ENCODE measurements around the gene GIPC3. TPM values are rescaled to one million over a fixed set of nuclear protein-coding genes. Genes with fewer than 3 reads are reported as not detected.
A peak's percentile ranks its signal among the peaks of the same experiment; 100 is the strongest.

GIPC3 gene
- total RNA-seq, 6 experiments from 2014 or later = 0.51 to 1.6 (median 0.80) TPM

DNA sequence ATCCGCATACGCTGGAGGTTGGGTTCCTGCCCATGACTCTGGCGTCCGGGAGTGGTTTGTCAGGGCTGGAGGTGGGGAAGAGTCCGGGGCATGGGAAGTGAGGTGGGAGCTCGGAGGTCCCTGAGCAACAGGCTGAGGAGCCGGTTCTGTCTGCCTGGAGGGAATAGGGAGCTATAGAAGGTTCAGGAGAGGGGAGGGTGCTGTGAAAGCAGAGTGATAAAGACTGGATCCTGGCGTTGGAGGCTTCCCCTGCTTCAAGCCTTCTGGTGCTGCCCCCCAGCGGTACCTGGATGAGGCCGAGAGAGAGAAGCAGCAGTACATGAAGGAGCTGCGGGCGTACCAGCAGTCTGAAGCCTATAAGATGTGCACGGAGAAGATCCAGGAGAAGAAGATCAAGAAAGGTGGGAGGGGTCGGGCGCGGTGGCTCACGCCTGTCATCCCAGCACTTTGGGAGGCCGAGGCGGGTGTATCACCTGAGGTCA lies 10.0 kb upstream of the GIPC3 start:
- H3K27me3 ChIP-seq = no peaks in the 10 kb centered on the region
- DNase-seq = no peak
- H3K4me3 ChIP-seq = no peak overlapping the region
- no peaks in the 10 kb centered on the region for H3K9me3 ChIP-seq
- H3K27ac ChIP-seq = no peak overlapping the region
- intact Hi-C loops (cut with DNase I) = no loop called here
- 92% methylated on average over 13 of the region's 19 CpGs for WGBS (ENCODE audit: insufficient coverage, low coverage, low lambda C conversion rate, missing lambda C conversion rate)
- ATAC-seq = no peak
- H3K36me3 ChIP-seq = no peaks in the 10 kb centered on the region
- TF ChIP-seq, protein P1, sequence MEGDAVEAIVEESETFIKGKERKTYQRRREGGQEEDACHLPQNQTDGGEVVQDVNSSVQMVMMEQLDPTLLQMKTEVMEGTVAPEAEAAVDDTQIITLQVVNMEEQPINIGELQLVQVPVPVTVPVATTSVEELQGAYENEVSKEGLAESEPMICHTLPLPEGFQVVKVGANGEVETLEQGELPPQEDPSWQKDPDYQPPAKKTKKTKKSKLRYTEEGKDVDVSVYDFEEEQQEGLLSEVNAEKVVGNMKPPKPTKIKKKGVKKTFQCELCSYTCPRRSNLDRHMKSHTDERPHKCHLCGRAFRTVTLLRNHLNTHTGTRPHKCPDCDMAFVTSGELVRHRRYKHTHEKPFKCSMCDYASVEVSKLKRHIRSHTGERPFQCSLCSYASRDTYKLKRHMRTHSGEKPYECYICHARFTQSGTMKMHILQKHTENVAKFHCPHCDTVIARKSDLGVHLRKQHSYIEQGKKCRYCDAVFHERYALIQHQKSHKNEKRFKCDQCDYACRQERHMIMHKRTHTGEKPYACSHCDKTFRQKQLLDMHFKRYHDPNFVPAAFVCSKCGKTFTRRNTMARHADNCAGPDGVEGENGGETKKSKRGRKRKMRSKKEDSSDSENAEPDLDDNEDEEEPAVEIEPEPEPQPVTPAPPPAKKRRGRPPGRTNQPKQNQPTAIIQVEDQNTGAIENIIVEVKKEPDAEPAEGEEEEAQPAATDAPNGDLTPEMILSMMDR (IDR thresholded peaks at IDR 0.05) = no peak
- TF ChIP-seq POLR2A (IDR thresholded peaks at IDR 0.05) = no peak
- H3K4me1 ChIP-seq = peaks cover 0 to 6% (median 0%) of the 10 kb centered on the region in 4 donors

DNA sequence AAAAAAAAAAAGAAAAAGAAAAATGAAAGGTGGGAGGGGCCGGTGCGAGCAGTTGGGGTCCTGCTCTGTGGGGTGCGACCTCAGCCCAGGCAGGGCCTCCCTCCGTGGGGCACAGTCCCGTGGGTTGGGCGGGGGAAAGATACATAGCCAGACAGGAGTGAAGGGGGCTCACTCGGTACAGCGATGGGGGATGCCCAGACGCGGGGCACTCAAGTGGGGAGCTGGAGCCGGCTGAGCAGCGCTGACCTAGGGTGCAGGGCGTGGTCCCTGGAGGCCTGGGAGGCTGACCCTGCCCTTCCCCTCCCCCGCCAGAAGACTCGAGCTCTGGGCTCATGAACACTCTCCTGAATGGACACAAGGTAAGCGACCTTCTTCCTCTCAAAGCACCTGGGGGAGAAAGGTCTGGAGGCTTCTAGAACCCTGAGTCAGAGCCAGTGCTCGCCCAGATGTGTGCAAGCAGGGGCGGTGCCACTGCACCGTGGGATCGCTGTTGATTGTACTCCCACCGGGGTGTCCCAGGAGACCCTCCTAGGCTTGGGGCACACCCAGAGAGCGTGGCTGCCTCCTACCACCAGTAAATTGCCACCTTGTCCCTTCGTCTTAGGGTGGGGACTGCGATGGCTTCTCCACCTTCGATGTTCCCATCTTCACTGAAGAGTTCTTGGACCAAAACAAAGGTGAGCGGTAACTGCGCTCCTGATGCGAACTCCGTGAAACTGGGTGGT lies 9.2 kb upstream of the GIPC3 start:
- DNase-seq (no peak), ATAC-seq (no peak)
- Histone ChIP-seq H3K36me3 (no peaks in the 10 kb centered on the region), H3K27ac (no peak overlapping the region), H3K9me3 (no peaks in the 10 kb centered on the region), H3K27me3 (no peaks in the 10 kb centered on the region), H3K4me3 (no peak overlapping the region), H3K4me1 (peaks cover 0 to 6% (median 0%) of the 10 kb centered on the region in 4 donors)
- no peak for TF ChIP-seq POLR2A (IDR thresholded peaks at IDR 0.05)
- TF ChIP-seq, protein P1 (IDR thresholded peaks at IDR 0.05) = no peak
- WGBS (ENCODE audit: insufficient coverage, low coverage, low lambda C conversion rate, missing lambda C conversion rate) = 87% methylated on average over 12 of the region's 29 CpGs
- intact Hi-C loops (cut with DNase I) = no loop called here

DNA sequence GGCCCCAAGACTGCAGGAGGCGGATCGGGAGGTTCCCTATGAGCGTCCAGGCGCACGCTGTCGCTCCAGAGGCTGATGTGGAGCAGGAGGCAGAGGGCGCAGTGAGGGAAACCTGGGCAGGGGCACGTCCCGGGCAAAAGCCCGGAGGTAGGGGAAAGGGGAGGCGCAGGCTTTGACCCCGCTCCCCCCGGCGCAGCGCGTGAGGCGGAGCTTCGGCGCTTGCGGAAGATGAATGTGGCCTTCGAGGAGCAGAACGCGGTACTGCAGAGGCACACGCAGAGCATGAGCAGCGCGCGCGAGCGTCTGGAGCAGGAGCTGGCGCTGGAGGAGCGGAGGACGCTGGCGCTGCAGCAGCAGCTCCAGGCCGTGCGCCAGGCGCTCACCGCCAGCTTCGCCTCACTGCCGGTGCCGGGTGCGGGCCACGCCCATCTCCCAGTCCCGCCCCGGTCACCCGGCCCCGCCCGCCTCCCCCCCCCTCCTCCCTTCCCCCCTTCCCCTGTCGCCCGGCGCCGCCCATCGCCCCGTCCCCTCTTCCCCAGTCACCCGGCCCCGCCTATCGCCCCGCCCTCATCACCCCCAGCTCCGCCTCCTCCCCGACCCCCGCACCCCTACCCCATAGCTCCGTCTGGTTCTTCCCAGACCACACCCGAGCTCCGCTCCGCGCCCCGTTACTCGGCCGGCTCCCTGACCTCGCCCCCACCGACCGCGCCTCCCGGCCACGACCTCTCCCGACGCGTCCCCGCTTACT lies 8.4 kb upstream of the GIPC3 start:
- H3K4me3 ChIP-seq = peak overlapping the region in 1 of 3 donors; percentile 4

GRCh38 chr19:3577723-3578344 lies 7.4 kb upstream of the GIPC3 start:
- WGBS (ENCODE audit: insufficient coverage, low coverage, low lambda C conversion rate, missing lambda C conversion rate) = 94% methylated on average over 53 of the region's 60 CpGs
- Histone ChIP-seq H3K4me3 (no peak overlapping the region), H3K9me3 (no peaks in the 10 kb centered on the region), H3K4me1 (no peaks in the 10 kb centered on the region), H3K36me3 (no peaks in the 10 kb centered on the region), H3K27ac (no peak overlapping the region), H3K27me3 (no peaks in the 10 kb centered on the region)
- no peak for TF ChIP-seq POLR2A (IDR thresholded peaks at IDR 0.05)
- TF ChIP-seq, protein P1 (IDR thresholded peaks at IDR 0.05) = no peak
- intact Hi-C loops (cut with DNase I) = no loop called here
- ATAC-seq (no peak), DNase-seq (no peak)

More for the DNA sequence above, 8.4 kb upstream of the GIPC3 start:
- ATAC-seq = no peak
- H3K36me3 ChIP-seq = no peaks in the 10 kb centered on the region
- peak in 1 of 3 donors; percentile 49 for DNase-seq
- no peaks in the 10 kb centered on the region for H3K9me3 ChIP-seq
- intact Hi-C loops (cut with DNase I) = no loop called here
- TF ChIP-seq, protein P1 (IDR thresholded peaks at IDR 0.05) = no peak
- no peak for TF ChIP-seq POLR2A (IDR thresholded peaks at IDR 0.05)
- no peaks in the 10 kb centered on the region for H3K27me3 ChIP-seq
- H3K27ac ChIP-seq = no peak overlapping the region
- WGBS (ENCODE audit: insufficient coverage, low coverage, low lambda C conversion rate, missing lambda C conversion rate) = 76% methylated on average over 29 of the region's 78 CpGs
- peaks cover 0 to 5% (median 0%) of the 10 kb centered on the region in 4 donors for H3K4me1 ChIP-seq

All from right lobe of liver (tissue), 6 donors.